T-helper 1 cell treated with Interleukin-12 subunit alpha and Interleukin-12 subunit beta and Interleukin-4 antibody, amounts not matched to agents 30 μg/mL and 1 μg/mL, for 36 hours (primary cell): ENCODE data around the gene VARS2.
"Not testable (repeated sequence)": the region's sequence is repeated elsewhere in the genome, so short reads cannot be mapped to it uniquely, and the experiment has no call there.

ENCODE experiments used
- H3K27ac Mint-ChIP-seq: one replicate; pipeline ENCODE4 v1.8.0; 2021; ENCODE audit warnings: mild to moderate bottlenecking, mixed read lengths
- H3K27me3 Mint-ChIP-seq: one replicate; pipeline ENCODE4 v1.8.0; 2021; ENCODE audit warnings: low read depth, mixed read lengths
- H3K36me3 Mint-ChIP-seq: one replicate; pipeline ENCODE4 v1.8.0; 2021; ENCODE audit warnings: low read depth, mixed read lengths
- H3K4me1 Mint-ChIP-seq: one replicate; pipeline ENCODE4 v1.8.0; 2021; ENCODE audit warnings: low read depth, mixed read lengths
- H3K4me3 Mint-ChIP-seq: one replicate; pipeline ENCODE4 v1.8.0; 2021; ENCODE audit warnings: mild to moderate bottlenecking, moderate library complexity, mixed read lengths
- H3K9me3 Mint-ChIP-seq: one replicate; pipeline ENCODE4 v1.8.0; 2021; ENCODE audit warnings: mixed read lengths

VARS2 gene

DNA sequence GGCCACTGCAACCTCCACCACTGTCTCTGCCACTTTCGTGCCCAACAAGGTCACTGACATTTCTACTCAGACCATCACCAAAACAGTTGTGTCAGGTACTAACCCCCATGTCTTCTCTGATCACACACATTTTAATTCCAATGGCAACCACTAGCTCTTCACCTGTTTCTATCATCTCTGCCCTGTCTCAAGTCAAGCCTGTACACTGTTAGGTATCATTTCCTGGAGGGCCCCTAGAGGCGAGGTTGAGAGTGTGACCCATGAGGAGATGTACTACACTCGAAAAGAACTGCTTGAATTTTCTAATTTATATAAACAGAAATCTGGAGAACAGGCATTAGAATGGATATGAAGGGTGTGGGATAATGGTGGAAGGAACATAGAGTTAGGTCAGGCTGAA is 52.1 kb downstream of the VARS2 start:
- no peaks in the 10 kb centered on the region for H3K36me3 Mint-ChIP-seq
- no peaks in the 10 kb centered on the region for H3K9me3 Mint-ChIP-seq
- H3K27ac Mint-ChIP-seq, result no peak overlapping the region
- peaks cover 19% of the 10 kb centered on the region for H3K4me1 Mint-ChIP-seq
- peaks cover 29% of the 10 kb centered on the region for H3K27me3 Mint-ChIP-seq
- H3K4me3 Mint-ChIP-seq, result no peak overlapping the region

- H3K9me3 Mint-ChIP-seq, H3K27ac Mint-ChIP-seq, H3K4me3 Mint-ChIP-seq, H3K36me3 Mint-ChIP-seq: not testable (repeated sequence)
- H3K4me1 Mint-ChIP-seq, result peaks cover 14% of the 10 kb centered on the region
- peaks cover 33% of the 10 kb centered on the region for H3K27me3 Mint-ChIP-seq
Measured at GRCh38 chr6:30969171-30969570, 55.1 kb downstream of the VARS2 start.

DNA sequence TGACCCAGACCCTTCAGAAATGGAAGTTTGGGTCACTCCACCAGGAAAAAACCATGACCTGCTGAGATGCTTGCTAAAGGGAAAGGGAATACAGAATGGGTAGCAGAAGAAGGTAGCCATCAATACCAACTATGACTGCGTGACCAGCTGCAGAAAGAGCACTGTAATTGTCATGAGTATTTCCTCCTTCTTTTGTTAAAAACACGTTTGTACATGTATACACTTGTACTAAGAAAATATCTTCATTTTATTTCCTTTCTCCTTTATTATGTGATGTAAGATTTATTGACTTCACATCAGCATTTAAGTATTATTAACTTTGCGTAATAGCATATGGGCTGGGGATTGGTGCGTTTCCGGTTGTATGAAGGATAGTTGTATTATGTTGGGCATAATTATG is 56.9 kb downstream of the VARS2 start:
- Mint-ChIP-seq H3K36me3 (no peaks in the 10 kb centered on the region), H3K27ac (no peak overlapping the region), H3K9me3 (no peaks in the 10 kb centered on the region), H3K4me1 (peaks cover 3% of the 10 kb centered on the region), H3K27me3 (peaks cover 30% of the 10 kb centered on the region), H3K4me3 (no peak overlapping the region)

DNA sequence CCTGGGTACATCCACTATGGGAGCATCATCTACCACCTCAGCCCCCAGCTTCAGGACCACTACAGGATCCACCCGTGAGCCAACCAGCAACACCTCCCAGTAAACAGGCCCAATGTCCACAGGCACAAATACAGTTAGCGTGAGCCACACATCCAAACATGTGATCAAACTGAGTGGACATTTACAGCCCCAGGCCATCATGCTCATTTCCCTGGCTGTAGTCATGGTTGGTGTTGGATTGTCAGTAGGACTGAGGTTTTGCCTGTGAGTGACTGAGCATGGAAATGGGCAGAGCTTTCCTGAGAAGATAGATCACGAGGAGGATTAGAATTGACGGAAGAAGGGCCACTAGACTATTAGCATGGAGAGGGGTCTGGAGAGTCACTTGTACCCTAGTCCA is 58.8 kb downstream of the VARS2 start:
- H3K27ac Mint-ChIP-seq, result no peak overlapping the region
- peaks cover 35% of the 10 kb centered on the region for H3K27me3 Mint-ChIP-seq

DNA sequence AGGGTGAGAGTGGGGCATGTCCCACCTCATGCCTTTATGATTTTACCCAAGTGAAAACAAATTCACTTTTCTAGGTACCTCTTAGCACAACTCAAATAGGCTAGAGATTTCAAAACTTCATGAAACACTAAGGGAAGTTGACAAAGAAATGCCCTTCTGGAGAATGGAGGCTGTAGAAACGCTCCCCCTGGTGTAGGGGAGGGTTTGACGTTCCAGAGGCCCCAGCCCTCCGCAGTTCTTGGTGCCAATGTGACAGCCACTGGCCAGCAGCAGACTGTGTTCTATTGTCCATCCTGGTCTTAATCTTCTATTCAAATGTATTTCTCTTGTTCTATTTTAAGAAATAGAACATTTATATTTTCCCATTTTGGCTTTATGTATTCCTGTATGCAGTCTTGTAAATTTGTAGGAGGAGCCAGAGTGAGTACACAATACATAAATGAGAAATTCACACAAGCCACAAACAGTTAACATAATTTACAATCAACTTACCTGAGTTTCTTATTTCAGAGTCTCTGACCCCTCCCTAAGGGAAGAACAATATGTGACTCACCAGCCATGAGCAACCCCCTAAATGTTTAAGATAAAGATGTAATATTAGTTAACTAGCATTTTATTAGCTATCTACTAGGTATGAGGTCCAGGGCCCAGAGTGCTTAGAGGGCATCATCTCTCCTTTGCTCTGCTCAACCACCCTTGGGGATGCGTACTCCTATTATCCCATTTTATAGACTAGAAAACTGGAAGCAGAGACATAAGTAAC is 60.6 kb downstream of the VARS2 start:
- Mint-ChIP-seq H3K27ac (no peak overlapping the region), H3K36me3 (no peaks in the 10 kb centered on the region), H3K4me1 (no peaks in the 10 kb centered on the region), H3K4me3 (no peak overlapping the region), H3K27me3 (peaks cover 43% of the 10 kb centered on the region), H3K9me3 (no peaks in the 10 kb centered on the region)

More for the DNA sequence above, 58.8 kb downstream of the VARS2 start:
- no peaks in the 10 kb centered on the region for H3K36me3 Mint-ChIP-seq
- H3K4me1 Mint-ChIP-seq, result peaks cover 3% of the 10 kb centered on the region
- H3K9me3 Mint-ChIP-seq, result no peaks in the 10 kb centered on the region
- H3K4me3 Mint-ChIP-seq, result no peak overlapping the region
